ENCODE measurements around the gene TRIM40. TPM values are rescaled to one million over a fixed set of nuclear protein-coding genes. Genes with fewer than 3 reads are reported as not detected.

TRIM40 gene
- total RNA-seq, 6 experiments from 2014 or later = 0.18 to 5.2 TPM; not detected in 4

DNA sequence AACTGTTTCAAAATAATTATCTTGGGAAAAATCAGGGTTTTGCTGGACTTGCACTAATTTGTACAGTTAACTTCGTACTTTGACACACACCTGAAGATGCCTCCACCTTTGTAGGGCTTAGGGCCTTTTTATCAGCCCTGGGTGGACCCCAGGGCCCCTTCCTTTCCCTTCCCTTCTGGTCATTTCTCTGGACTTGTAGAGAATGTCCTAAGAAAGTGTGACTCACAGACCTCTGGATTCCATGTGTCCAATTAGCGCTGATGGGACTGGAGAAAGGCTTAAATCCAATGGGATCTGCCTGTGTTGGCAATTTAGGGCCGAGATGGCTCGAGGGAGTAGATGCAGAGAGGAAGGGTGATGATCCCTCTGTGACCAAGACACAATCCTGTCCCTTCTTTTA, 36.7 kb downstream of the TRIM40 start:
- no peaks in the 10 kb centered on the region for H3K36me3 ChIP-seq
- TF ChIP-seq POLR2A (IDR thresholded peaks at IDR 0.05) (no peak), CTCF (IDR thresholded peaks at IDR 0.05) (no peak)
- H3K4me3 ChIP-seq = no peak overlapping the region
- no peaks in the 10 kb centered on the region for H3K9me3 ChIP-seq
- H3K4me1 ChIP-seq = no peaks in the 10 kb centered on the region
- H3K27me3 ChIP-seq = no peaks in the 10 kb centered on the region
- no peak overlapping the region for H3K27ac ChIP-seq
- 84% methylated on average over 4 of the region's 4 CpGs for WGBS (ENCODE audit: insufficient coverage, low coverage, low lambda C conversion rate, missing lambda C conversion rate)
- intact Hi-C loops (cut with DNase I) = no loop called here
- no peak for DNase-seq
- ATAC-seq = no peak

GRCh38 chr6:30175765-30176164, 39.8 kb downstream of the TRIM40 start:
- Histone ChIP-seq H3K4me1 (peaks cover 0 to 3% (median 0%) of the 10 kb centered on the region in 4 donors), H3K27ac (no peak overlapping the region), H3K27me3 (no peaks in the 10 kb centered on the region), H3K36me3 (no peaks in the 10 kb centered on the region), H3K9me3 (no peaks in the 10 kb centered on the region), H3K4me3 (no peak overlapping the region)
- ATAC-seq (no peak), DNase-seq (no peak)
- no peak for TF ChIP-seq CTCF (IDR thresholded peaks at IDR 0.05)
- no peak for TF ChIP-seq POLR2A (IDR thresholded peaks at IDR 0.05)
- intact Hi-C loops (cut with DNase I) = no loop called here
- 90% methylated on average over 2 of the region's 2 CpGs for WGBS (ENCODE audit: insufficient coverage, low coverage, low lambda C conversion rate, missing lambda C conversion rate)

DNA sequence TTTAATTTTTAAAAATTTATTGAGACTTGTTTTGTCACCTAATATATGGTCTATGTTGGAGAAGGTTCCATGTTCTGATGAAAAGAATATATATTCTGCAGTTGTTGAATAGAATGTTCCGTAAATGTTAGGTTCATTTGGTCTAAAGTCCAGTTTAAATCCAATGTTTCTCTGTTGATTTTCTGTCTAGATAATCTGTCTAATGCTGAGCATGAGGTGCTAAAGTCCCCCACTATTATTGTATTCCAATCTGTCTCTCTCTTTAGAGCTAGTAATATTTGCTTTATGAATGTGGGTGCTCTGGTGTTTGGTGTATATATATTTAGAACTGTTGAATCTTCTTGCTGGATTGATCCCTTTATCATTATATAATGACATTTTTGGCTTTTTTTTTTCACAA, 42.9 kb downstream of the TRIM40 start:
- Histone ChIP-seq H3K36me3 (no peaks in the 10 kb centered on the region), H3K4me1 (peaks cover 0 to 3% (median 0%) of the 10 kb centered on the region in 4 donors), H3K4me3 (no peak overlapping the region), H3K27ac (no peak overlapping the region), H3K9me3 (no peaks in the 10 kb centered on the region), H3K27me3 (no peaks in the 10 kb centered on the region)
- no peak for DNase-seq
- TF ChIP-seq CTCF (IDR thresholded peaks at IDR 0.05) (no peak), POLR2A (IDR thresholded peaks at IDR 0.05) (no peak)
- WGBS (ENCODE audit: insufficient coverage, low coverage, low lambda C conversion rate, missing lambda C conversion rate) = 24% methylated on average over 1 of the region's 1 CpG
- intact Hi-C loops (cut with DNase I) = no loop called here
- peak in 2 of 4 donors; percentile 39 to 43 for ATAC-seq

- Histone ChIP-seq H3K27me3 (no peaks in the 10 kb centered on the region), H3K4me1 (peaks cover 0 to 3% (median 0%) of the 10 kb centered on the region in 4 donors), H3K9me3 (no peaks in the 10 kb centered on the region), H3K4me3 (no peak overlapping the region), H3K27ac (no peak overlapping the region), H3K36me3 (peaks cover 0 to under 1% (median 0%) of the 10 kb centered on the region in 4 donors)
- DNase-seq (no peak), ATAC-seq (no peak)
- intact Hi-C loops (cut with DNase I) = no loop called here
- TF ChIP-seq POLR2A (IDR thresholded peaks at IDR 0.05) (no peak), CTCF (IDR thresholded peaks at IDR 0.05) (no peak)
- WGBS (ENCODE audit: insufficient coverage, low coverage, low lambda C conversion rate, missing lambda C conversion rate) = 80% methylated on average over 1 of the region's 1 CpG
These were observed 44.2 kb downstream of the TRIM40 start for GRCh38 chr6:30180145-30180544.
